Cardiac septum (tissue), 1 donor: ENCODE results near the gene PROSER2. TPM values are rescaled to one million over a fixed set of nuclear protein-coding genes. Genes with fewer than 3 reads are reported as not detected.

Source experiments
- DNase-seq: peaks from one replicate; pipeline ENCODE4 v3.0.0-alpha.2; 2020; ENCODE audit warnings: low spot score
- intact Hi-C: fragments of 100-400 bp; cut with DNase I; formaldehyde crosslinking; loops from one replicate; pipeline ENCODE4 v1.14.0; 2022
- total RNA-seq: library from RNA; stranded (reverse); fragmentation: NEBNext Ultra II Directional; extraction: Animal tissue kit (Norgen Biotek cat#: 25700); gene quantifications from one replicate; pipeline ENCODE4 v1.2.1, GENCODE V29; 2021
- donor health status: DM: no; HTN: no; CAD: no.

The PROSER2 gene
- total RNA-seq, 1 donor from 2014 or later, result 1.3 TPM

- intact Hi-C loops, result no loop called here
- no peak for DNase-seq
These were observed 74.8 kb downstream of the PROSER2 start for GRCh38 chr10:11898033-11898371.

- peak; percentile 70 for DNase-seq
- intact Hi-C loops, result no loop called here
These were observed 75.4 kb downstream of the PROSER2 start for GRCh38 chr10:11898372-11899066.

DNA sequence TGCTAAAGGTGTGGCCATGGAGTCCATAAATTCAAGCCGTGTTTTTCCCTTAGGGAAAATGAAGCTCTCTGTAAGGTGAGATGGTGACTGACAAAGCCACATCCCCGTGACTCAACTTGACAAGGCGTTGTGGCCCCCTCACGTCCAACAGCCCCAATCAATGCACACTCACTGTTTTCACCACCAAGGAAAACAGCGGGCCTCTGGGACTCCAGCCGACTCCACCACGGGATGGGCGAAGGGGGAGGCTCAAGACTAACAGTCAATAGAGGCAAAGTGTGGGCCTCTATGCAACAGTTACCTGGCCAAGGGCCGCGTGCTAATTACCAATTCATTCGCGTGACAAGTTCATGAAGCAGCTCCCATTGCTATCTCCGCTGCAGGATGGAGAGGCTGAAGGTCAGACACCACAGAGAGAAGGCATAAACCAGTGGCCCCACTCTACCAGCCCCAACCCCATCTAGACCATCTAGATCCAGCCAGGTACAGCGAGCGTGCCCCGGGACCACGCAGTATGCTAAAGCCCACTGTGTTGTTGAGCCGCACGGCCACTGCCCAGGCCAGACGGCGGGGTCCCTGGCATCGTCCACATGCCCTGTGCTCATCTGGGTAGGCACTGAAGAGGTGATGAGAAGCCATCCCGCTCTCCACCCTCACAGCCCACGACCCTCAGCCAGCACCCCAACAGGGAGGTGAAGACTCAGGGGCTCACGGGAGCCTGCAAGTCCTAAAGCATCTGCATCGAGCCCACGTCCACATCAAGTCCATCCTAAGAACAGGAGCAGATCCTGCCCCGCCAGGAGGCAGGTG, 76.1 kb downstream of the PROSER2 start:
- intact Hi-C loops, result no loop called here
- DNase-seq, result peak; percentile 55

DNA sequence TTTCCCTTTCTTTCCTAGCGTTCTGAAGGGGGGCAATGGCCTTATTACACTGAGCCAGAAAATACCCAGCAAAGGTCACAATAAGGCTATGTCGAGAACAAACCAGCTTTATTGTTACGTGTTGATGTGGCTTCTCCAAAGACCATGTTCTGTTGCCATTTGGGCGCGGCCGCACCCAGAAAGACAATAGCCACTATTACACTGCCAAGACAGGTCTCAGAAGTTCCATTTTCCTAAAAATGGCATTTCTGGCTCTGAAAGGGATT, 77.8 kb downstream of the PROSER2 start:
- DNase-seq, result no peak
- intact Hi-C loops, result no loop called here

GRCh38 chr10:11901454-11901832, 78.3 kb downstream of the PROSER2 start:
- DNase-seq, result peak; percentile 36
- intact Hi-C loops, result no loop called here

GRCh38 chr10:11901833-11902475, 78.8 kb downstream of the PROSER2 start:
- intact Hi-C loops, result no loop called here
- DNase-seq, result peak; percentile 39

DNA sequence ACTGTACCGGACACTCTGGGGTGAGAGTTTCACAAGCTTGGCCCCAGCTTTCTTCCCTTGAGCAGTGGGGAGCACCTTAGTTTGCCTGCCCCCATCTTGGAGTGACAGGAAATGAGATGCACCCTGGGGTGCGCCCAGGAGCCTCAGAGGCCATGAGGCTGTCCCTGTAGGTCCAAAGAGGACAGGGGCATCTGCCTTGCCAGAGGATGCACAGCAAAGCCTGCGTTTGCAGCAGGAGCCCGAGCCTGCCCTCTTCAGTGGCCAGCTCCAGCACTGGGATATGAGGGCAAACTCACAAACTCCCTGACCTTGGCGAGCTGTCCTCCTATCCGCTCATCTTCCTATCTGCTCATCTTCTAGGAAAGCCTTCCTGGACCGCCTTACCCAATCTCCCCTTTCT, 79.5 kb downstream of the PROSER2 start:
- DNase-seq, result no peak
- intact Hi-C loops, result no loop called here

GRCh38 chr10:11906714-11907113, 83.6 kb downstream of the PROSER2 start:
- no peak for DNase-seq
- intact Hi-C loops, result no loop called here

DNA sequence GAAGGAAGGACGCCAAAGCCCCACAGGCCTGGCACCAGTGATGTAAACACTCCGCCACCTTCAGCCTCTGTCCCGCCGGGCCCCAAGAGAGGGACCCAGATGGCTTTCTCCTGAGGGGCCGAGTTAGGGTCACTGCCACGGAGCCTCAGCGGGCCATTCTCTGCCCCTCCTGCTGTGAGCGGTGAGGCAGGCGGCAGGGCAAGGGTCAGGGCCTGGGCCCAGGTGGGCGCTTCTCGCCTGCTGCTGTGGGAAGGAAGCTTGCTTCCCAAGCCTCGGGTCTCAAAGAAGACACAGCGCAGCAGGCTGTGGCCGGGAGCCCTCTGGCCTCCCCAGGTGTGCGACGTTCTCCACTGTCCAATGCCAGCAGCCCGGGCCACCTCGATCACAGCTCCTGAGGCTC, 84.8 kb downstream of the PROSER2 start:
- no peak for DNase-seq
- intact Hi-C loops, result no loop called here

- intact Hi-C loops, result no loop called here
These were observed 85.4 kb downstream of the PROSER2 start for GRCh38 chr10:11908536-11908935.

GRCh38 chr10:11908991-11909390, 85.8 kb downstream of the PROSER2 start:
- intact Hi-C loops, result no loop called here
- no peak for DNase-seq

More at GRCh38 chr10:11908536-11908935, 85.4 kb downstream of the PROSER2 start:
- no peak for DNase-seq

- intact Hi-C loops, result no loop called here
- no peak for DNase-seq
These were observed 86.5 kb downstream of the PROSER2 start for GRCh38 chr10:11909618-11910017.

DNA sequence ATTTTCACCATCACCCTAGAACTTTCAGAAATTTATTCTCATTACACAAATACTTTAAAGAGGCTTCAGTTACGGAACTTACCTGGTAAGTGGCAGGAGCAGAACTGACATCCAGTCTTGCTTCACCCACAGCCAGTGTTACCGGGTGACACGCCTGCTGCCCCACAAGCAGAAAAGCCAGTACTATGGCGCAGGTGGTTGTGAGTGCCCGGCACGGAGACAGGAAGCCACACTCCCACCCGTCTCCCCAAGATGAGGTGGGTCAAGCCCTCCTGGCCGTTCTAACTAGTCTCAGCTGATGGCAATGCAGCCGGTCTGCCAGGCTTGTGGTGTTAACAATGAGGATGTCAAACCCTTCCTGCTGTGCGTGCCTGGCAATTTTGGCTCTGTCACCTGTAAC, 86.9 kb downstream of the PROSER2 start:
- DNase-seq, result no peak
- intact Hi-C loops, result no loop called here

- intact Hi-C loops, result no loop called here
- DNase-seq, result no peak
These were observed 90.0 kb downstream of the PROSER2 start for GRCh38 chr10:11913079-11913641.

GRCh38 chr10:11918384-11918783, 95.2 kb downstream of the PROSER2 start:
- intact Hi-C loops, result no loop called here
- DNase-seq, result no peak

- intact Hi-C loops, result no loop called here
- DNase-seq, result no peak
These were observed 96.1 kb downstream of the PROSER2 start for GRCh38 chr10:11919271-11919670.

Other genes starting within 250 kb of the PROSER2 start
- 10.5 TPM for gene USP6NL, start 211.7 kb upstream of the PROSER2 start, total RNA-seq
- 35.1 TPM for gene ECHDC3, start 81.0 kb upstream of the PROSER2 start, total RNA-seq
- gene UPF2, start 219.5 kb downstream of the PROSER2 start, total RNA-seq, result 15.2 TPM
- 25.0 TPM for gene DHTKD1, start 245.6 kb downstream of the PROSER2 start, total RNA-seq